GM23338 (cell line): ENCODE data around the gene MICALL1. TPM values are rescaled to one million over a fixed set of nuclear protein-coding genes. Genes with fewer than 3 reads are reported as not detected.

Experiments used
- ATAC-seq: fragments of 200-7000 bp; cut with Tn5 transposase; 3 replicates; pipeline ENCODE4 v1.9.1; 2020
- DNase-seq: peaks from one replicate; pipeline ENCODE4 v3.0.0-alpha.2; 2015; ENCODE audit warnings: low spot score
- H2AFZ ChIP-seq: fragments of 200-600 bp; sonication (generic); 2 replicates; pipeline ENCODE4 v1.8.0; 2016; ENCODE audit warnings: antibody characterized with exemption, mild to moderate bottlenecking, moderate library complexity
- H3F3A ChIP-seq: fragments of 200-600 bp; sonication (generic); replicated peaks from 2 replicates; pipeline ENCODE4 v1.8.0; 2017; ENCODE audit warnings: antibody characterized with exemption, mixed run types, low read depth
- H3K27ac ChIP-seq: fragments of 200-600 bp; sonication (generic); 2 replicates; pipeline ENCODE4 v1.6.1; 2016; ENCODE audit warnings: low read depth
- H3K27me3 ChIP-seq: fragments of 200-600 bp; sonication (generic); 2 replicates; pipeline ENCODE4 v1.8.0; 2016; ENCODE audit warnings: mild to moderate bottlenecking, mixed run types, moderate library complexity; ENCODE audit not compliant: insufficient read depth
- H3K36me3 ChIP-seq: fragments of 200-600 bp; sonication (generic); 2 replicates; pipeline ENCODE4 v1.8.0; 2016; ENCODE audit warnings: mild to moderate bottlenecking; ENCODE audit not compliant: insufficient read depth
- H3K4me1 ChIP-seq: fragments of 200-600 bp; sonication (generic); 2 replicates; pipeline ENCODE4 v1.8.0; 2016; ENCODE audit warnings: mild to moderate bottlenecking, moderate library complexity; ENCODE audit not compliant: insufficient read depth
- H3K4me2 ChIP-seq: fragments of 200-600 bp; sonication (generic); 2 replicates; pipeline ENCODE4 v1.7.1; 2017; ENCODE audit warnings: mixed run types
- H3K4me3 ChIP-seq: fragments of 200-600 bp; sonication (generic); 2 replicates; pipeline ENCODE4 v1.6.1; 2016; ENCODE audit warnings: mixed run types
- H3K79me2 ChIP-seq: fragments of 200-600 bp; sonication (generic); replicated peaks from 2 replicates; pipeline ENCODE4 v1.8.0; 2017; ENCODE audit warnings: mild to moderate bottlenecking; ENCODE audit not compliant: insufficient read depth
- H3K9me2 ChIP-seq: fragments of 200-600 bp; sonication (generic); 2 replicates; pipeline ENCODE4 v1.8.0; 2017; ENCODE audit not compliant: insufficient read depth
- H4K20me1 ChIP-seq: fragments of 200-600 bp; sonication (generic); replicated peaks from 2 replicates; pipeline ENCODE4 v1.8.0; 2017; ENCODE audit warnings: mild to moderate bottlenecking; ENCODE audit not compliant: insufficient read depth
- H3K27ac Mint-ChIP-seq: 2 replicates; pipeline ENCODE4 v1.8.0; 2020; ENCODE audit warnings: inconsistent platforms, mild to moderate bottlenecking, moderate library complexity, mixed read lengths
- H3K27me3 Mint-ChIP-seq: 3 replicates; pipeline ENCODE4 v1.8.0; 2022; ENCODE audit warnings: low read depth, mild to moderate bottlenecking, moderate library complexity, mixed read lengths, inconsistent platforms; ENCODE audit not compliant: insufficient read depth, poor library complexity
- H3K36me3 Mint-ChIP-seq: 3 replicates; pipeline ENCODE4 v1.8.0; 2021; ENCODE audit warnings: low read depth, mild to moderate bottlenecking, inconsistent platforms, moderate library complexity, mixed read lengths
- H3K4me1 Mint-ChIP-seq: 3 replicates; pipeline ENCODE4 v1.8.0; 2020; ENCODE audit warnings: mild to moderate bottlenecking, inconsistent platforms, mixed read lengths
- H3K4me3 Mint-ChIP-seq: 3 replicates; pipeline ENCODE4 v1.8.0; 2021; ENCODE audit warnings: moderate library complexity, mild to moderate bottlenecking, inconsistent platforms, mixed read lengths
- H3K9me3 Mint-ChIP-seq: 3 replicates; pipeline ENCODE4 v1.8.0; 2020; ENCODE audit warnings: moderate library complexity, mild to moderate bottlenecking, inconsistent platforms, mixed read lengths
- CREB1 ChIP-seq: fragments of 250-450 bp; sonication (Bioruptor Pico); IDR thresholded peaks from 2 replicates; pipeline ENCODE4 v1.5.0; 2020; ENCODE audit warnings: low read depth, mild to moderate bottlenecking, moderate library complexity
- CTCF ChIP-seq, 2 experiments: fragments of 200-600 bp in 1 of 2; sonication (generic) in 1 of 2; conservative IDR thresholded peaks; 2 replicates each; pipeline versions ENCODE4 v1.5.1 to v1.6.1; 2016 to 2017; ENCODE audit warnings: antibody characterized with exemption in 2 of 2, low read depth in 2 of 2, mild to moderate bottlenecking in 2 of 2, moderate library complexity in 1 of 2
- EZH2phosphoT487 ChIP-seq: fragments of 200-600 bp; sonication (generic); IDR thresholded peaks from one replicate; pipeline ENCODE4 v1.8.1; 2018; ENCODE audit warnings: antibody characterized with exemption; ENCODE audit not compliant: unreplicated experiment
- NANOG ChIP-seq: IDR thresholded peaks from 2 replicates; pipeline ENCODE4 v1.6.1; 2016; ENCODE audit warnings: antibody characterized with exemption, borderline replicate concordance
- ZNF331 ChIP-seq: fragments of 250-450 bp; sonication (Bioruptor Pico); IDR thresholded peaks from 2 replicates; pipeline ENCODE4 v1.5.0; 2020; ENCODE audit warnings: low read depth, mild to moderate bottlenecking, moderate library complexity
- ZNF462 ChIP-seq: fragments of 250-450 bp; sonication (Bioruptor Pico); IDR thresholded peaks from 2 replicates; pipeline ENCODE4 v1.5.0; 2020; ENCODE audit warnings: mild to moderate bottlenecking, moderate library complexity
- polyA plus RNA-seq: library from polyadenylated mRNA; unstranded; fragments of >200 nt; fragmentation: Nextera tagmentation; extraction: Ambion mirVana; gene quantifications from 2 replicates; pipeline ENCODE4 v1.2.1, GENCODE V29; 2016
- total RNA-seq: library from RNA; depleted of rRNA; stranded (reverse); fragments of >200 nt; shearing (Covaris generic); gene quantifications from 2 replicates; pipeline ENCODE4 v1.2.3, GENCODE V29; 2014

The MICALL1 gene
- total and polyA plus RNA-seq, 2 experiments from 2014 or later: 5.9 to 33.1 TPM

GRCh38 chr22:37897807-37898206, 8.3 kb upstream of the MICALL1 start (continued):
- TF ChIP-seq ZNF462 (CRISPR knock-in tag) (no peak), CTCF (conservative IDR thresholded peaks at IDR 0.05; ENCODE audit: low read depth in 2 of 2) (no peak)

- peaks cover 3% of the 10 kb centered on the region; the same call in 2 of the 3 replicates for H3K36me3 Mint-ChIP-seq
Observed at GRCh38 chr22:37898441-37899181, 7.5 kb upstream of the MICALL1 start.

More at GRCh38 chr22:37898441-37899181, 7.5 kb upstream of the MICALL1 start:
- peak overlapping the region; percentile 92 for H3K27ac Mint-ChIP-seq
- no peak overlapping the region; the same call in 1 of the 2 replicates for H2AFZ ChIP-seq
- no peaks in the 10 kb centered on the region for H3K9me2 ChIP-seq
- no peaks in the 10 kb centered on the region; the same call in 1 of the 2 replicates for H4K20me1 ChIP-seq
- H3K36me3 ChIP-seq: no peaks in the 10 kb centered on the region
- H3K4me1 Mint-ChIP-seq: peaks cover 40% of the 10 kb centered on the region
- H3K27ac ChIP-seq: peak overlapping the region; percentile 94
- no peak for TF ChIP-seq NANOG
- TF ChIP-seq EZH2phosphoT487: no peak
- TF ChIP-seq ZNF331 (CRISPR knock-in tag): no peak
- TF ChIP-seq CREB1 (CRISPR knock-in tag): no peak
- no peak overlapping the region for H3K4me3 Mint-ChIP-seq
- H3K4me2 ChIP-seq: no peak overlapping the region
- peaks cover 15% of the 10 kb centered on the region for H3F3A ChIP-seq
- no peaks in the 10 kb centered on the region for H3K79me2 ChIP-seq
- DNase-seq (peak; percentile 63), ATAC-seq (peak; percentile 36)
- no peak overlapping the region for H3K4me3 ChIP-seq
- no peaks in the 10 kb centered on the region for H3K27me3 ChIP-seq
- H3K9me3 Mint-ChIP-seq: no peaks in the 10 kb centered on the region; the same call in 2 of the 3 replicates
- peaks cover 10% of the 10 kb centered on the region for H3K27me3 Mint-ChIP-seq
- H3K4me1 ChIP-seq: peaks cover 44% of the 10 kb centered on the region
